Measurements from ENCODE around the gene SMIM1.

Gene SMIM1, protein sequence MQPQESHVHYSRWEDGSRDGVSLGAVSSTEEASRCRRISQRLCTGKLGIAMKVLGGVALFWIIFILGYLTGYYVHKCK

DNA sequence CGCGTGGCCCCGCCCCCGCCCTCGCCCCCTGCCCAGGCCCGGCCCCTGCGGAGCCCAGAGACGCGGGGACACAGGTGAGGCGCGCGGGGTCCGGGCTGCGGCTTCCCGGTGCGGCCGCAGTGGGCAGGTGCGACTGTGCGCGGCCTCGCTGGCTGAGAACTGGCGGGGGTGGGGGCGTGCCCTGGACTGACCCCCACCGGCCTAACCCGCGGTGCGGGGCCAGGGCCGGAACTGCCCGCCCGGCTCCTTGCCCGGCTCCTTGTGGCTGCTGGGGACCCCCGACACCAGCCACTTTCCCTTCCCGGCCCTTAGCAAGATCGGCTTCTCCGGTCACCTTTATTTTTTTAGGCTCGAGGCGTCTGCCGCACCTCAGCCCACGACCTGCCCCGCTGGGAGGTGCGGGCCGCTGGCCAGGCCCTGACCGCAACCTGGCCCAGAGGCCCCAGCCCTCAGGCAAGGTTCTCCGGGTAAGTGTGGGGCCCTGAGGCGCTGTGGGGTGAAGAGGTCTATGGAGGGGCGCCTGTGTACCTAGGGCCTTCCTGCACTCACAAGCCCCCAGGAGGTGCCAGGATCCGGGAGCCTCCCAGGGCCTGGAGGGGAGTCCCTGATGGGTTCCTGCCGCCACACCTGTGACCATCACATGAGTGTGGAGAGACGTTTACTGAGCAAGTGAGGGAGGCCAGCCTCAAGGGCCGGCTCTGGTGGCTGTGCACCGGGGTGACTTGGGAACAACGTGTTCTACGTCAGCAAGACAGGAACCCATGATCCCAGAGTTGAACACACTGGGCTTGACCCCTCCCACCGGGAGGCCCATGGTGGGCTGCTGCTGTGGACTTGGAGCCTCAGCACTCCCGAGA lies at the start of gene SMIM1:
Gene SMIM1, plus strand, starts transcription at position 35 of the 857 bp plus-strand sequence. CDS start 2,625 bp downstream, outside the sequence.
- no peak for DNase-seq (ENCODE audit: low read depth in 2 of 3, low spot score in 2 of 3)

DNA sequence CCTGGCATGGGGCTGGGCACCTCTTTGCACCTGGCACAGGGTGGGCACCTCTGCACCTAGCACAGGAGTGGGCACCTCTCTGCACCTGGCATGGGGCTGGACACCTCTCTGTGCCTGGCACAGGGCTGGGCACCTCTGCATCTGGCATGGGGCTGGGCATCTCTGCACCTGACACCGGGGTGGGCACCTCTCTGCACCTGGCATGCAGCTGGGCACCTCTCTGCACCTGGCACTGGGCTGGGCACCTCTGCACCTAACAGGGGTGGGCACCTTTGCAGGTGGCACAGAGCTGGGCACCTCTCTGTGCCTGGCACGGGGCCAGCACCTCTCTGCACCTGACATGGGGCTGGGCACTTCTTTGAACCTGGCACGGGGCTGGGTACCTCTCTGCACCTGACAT lies 49.7 kb upstream of the SMIM1 start:
- no peak for DNase-seq (ENCODE audit: low read depth in 2 of 3, low spot score in 2 of 3)

DNA sequence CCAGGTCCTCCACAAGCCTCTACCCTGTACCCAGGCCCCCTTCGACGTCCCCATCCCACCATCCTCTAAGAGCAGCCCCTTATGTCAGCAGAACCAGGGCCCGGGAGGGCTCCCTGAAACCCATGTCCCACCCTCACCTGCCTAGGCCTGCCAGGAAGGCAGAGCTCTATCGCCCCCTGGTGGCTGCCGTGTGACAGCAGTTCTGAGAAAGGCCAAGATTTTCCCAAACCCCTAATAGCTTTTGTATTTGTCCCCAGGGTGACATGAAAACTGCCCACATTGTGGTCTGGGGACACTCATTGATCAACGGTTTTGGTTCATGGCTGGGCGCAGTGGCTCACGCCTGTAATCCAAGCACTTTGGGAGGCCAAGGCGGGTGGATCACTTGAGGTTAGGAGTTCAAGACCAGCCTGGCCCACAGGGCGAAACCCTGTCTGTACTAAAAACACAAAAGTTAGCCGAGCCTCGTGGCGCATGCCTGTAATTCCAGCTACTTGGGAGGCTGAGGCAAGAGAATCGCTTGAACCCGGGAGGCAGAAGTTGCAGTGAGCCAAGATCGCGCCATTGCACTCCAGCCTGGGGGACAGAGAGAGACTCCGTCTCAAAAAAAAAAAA lies 48.0 kb upstream of the SMIM1 start:
- peak; percentile 37 to 85 (median 61) for DNase-seq (ENCODE audit: low read depth in 2 of 3, low spot score in 2 of 3)

DNA sequence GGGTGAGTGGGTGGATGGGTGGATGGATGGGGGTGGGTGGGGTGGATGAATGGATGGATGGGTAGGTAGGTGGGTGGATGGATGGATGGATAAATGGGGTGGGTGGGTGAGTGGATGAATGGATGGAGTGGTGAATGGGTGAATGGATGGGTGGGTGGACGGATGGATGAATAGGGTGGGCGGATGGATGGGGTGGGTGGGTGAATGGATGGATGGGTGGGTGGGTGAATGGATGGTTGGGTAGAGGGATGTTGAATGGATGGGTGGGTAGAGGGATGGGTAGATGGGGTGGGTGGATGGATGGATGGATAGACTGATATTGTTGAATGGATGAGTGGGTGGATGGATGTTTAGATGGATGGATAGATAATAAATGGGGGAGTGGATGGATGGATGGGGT lies 47.2 kb upstream of the SMIM1 start:
- DNase-seq (ENCODE audit: low read depth in 2 of 3, low spot score in 2 of 3), result no peak

DNA sequence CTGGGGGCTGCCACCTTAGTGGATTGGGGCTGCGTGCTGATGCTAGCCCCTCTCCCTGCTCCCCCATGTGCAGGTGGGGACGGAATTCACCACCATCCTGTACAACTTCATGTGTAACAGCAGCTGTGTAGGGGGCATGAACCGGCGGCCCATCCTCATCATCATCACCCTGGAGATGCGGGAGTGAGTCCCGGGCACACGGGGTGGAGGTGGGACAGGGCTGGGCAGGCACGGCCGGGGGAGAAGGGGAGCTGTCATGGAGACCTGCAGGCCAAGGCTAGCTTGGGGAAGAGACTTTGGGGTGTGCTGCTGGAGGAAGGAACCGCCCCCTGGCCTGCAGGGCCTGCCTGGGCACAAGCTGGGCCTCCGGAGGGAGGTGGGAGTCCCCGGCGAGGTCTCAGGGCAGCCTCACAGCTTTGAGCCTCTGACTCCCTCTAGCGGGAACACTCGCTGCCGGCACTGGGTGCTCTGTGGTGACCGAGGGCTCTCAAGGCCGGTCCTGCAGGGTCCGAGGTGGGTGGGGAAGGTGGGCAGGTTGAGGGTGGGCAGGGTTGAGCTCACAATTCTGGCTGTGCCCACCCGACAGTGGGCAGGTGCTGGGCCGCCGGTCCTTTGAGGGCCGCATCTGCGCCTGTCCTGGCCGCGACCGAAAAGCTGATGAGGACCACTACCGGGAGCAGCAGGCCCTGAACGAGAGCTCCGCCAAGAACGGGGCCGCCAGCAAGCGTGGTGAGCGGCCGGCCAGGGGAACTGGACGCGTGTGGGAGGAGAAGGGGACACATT lies 45.3 kb upstream of the SMIM1 start:
- DNase-seq (ENCODE audit: low read depth in 2 of 3, low spot score in 2 of 3), result no peak

DNA sequence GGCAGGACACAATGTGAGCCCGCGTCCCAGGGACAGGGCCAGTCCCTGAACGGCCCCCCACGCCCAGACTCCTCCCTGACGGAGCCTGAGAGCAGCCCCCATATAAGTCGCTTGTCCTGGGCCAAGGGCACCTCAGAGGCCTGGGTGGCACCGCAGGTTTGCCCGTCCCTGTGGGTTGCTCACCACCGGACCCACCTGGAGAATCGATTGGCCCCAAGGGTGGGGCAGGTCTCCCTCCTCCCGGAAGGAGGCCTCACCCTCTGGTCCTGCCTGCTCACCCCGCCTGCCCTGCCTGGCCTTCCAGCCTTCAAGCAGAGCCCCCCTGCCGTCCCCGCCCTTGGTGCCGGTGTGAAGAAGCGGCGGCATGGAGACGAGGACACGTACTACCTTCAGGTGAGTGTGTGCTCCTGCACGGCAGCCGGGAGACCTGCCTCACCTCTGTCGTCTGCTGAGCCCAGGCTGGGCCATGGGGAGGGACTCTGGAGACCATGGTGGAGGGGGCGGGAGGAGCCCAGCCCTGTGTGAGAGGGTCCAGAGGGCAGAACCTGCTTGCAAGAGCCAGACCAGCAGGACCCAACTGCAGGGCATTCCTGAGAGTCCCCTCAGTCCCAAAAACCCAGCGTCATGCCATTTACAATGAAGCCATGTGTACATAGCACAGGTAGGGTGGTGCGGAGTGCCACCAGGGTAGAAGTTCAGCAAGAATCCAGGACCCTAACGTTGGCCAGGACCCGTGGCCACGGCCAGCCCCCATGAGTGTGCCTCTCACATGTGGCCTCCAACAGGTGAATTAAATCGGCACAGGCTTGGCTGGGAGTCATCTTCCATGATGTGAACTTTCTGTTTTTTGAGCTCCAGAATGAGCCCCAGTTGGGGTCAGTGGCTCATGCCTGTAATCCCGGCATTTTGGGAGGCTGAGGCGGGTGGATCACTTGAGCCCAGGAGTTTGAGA lies 44.4 kb upstream of the SMIM1 start:
- DNase-seq (ENCODE audit: low read depth in 2 of 3, low spot score in 2 of 3), result no peak

DNA sequence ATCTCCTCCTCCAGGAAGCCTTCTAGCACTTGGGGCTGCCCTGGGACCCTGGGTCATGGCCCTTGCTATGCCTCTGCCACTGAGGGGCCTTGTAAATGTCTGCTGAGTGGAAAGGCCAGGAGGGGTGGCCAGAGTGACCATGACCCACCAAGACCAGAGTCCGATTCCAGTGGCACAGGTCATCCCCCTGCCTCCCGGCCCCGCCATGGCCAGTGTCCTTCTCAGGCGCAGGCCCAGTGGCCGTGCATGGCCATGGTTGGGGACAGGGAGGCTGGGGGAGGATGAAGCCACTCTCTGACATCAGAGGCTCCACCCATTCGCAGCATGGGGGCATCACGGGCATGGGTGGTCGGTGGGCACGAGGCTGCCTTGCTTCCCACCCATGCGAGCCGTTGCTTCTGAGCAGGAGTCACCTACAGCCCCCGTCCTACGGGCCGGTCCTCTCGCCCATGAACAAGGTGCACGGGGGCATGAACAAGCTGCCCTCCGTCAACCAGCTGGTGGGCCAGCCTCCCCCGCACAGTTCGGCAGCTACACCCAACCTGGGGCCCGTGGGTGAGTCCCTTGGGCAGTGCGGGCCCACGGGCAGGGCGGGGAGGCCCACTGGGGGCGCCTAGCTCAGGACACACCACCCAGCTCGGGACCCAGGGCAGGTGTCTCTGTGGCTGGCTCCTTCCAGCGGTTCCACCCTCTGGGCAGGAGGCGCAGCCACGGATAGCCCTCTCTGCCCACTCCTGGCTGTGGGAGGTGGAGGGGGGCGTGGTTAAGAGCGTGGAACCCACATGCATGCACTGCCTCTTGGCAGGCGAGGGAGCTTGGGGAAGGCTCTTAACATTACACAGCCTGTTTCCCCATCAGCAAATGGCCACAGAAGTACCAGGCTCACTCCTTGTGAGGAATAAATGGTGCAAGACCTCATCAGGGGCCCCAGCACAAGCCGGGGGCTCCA lies 42.7 kb upstream of the SMIM1 start:
- no peak for DNase-seq (ENCODE audit: low read depth in 2 of 3, low spot score in 2 of 3)

DNA sequence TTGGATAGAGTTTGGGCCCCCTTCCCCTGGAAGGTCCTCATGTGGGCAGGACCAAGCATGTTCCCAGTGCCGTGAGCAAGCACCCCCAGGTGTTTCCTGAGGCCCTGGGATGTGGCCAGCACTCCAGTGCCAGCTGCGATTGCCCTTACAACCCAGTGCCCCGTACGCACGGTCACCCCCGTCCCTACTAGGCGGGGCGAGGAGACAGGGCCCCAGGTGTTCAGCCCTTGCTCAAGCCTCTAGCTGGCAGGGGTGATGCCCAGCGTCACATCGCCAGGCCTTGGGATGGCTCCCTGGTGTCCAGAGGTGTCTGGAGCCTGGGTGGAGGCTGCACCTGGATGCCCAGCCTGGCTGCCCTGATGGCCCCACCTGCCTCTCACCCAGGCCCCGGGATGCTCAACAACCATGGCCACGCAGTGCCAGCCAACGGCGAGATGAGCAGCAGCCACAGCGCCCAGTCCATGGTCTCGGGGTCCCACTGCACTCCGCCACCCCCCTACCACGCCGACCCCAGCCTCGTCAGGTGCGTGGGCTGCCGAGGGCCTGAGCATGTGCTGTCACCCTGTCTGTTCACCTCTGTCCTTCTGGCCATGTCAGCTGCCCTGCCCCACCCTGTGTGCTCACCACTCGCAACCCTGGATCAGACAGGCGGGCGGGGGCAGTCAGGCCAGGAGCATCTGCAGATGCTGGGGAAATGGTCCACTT lies 41.9 kb upstream of the SMIM1 start:
- DNase-seq (ENCODE audit: low read depth in 2 of 3, low spot score in 2 of 3), result no peak

DNA sequence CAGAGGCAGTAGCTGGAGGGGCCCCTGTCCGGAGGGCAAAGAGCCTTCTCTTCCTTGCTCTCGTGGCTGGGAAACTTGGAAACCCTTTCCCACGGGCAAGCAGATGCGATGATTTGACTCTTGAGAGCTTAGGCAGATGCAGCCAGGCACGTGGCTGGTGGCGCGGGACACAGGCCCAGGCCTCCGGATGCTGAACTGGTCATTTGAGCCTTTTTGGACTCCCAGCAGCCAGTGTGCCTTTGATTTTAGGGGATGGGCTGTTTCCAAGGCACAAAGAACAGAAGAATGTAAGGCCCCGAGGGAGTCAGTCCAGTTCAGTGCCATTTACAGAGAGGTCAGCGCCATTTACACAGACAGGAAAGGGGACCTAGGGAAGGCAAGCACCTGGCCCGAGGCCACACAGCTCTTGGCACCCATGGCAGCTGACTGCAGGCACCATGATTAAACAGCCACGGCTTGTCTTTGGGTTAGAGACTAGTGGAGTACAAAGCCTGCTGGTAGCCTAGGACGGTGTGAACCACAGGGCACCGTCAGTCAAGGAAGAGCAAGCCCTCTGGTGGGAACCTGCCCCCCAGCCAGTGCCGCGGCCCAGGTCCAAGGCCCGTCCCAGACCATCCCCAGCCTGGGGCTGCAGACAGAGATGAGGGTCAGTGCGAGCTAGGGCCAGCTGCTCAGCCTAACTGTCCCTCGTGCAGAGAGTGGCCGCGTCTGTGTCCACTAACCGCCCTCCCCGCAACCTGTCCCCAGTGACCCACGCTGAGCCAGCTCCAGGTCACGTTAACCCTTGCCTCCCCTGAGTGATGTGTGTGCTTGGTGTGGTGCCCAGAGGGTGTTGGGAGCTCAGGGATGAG lies 40.7 kb upstream of the SMIM1 start:
- DNase-seq (ENCODE audit: low read depth in 2 of 3, low spot score in 2 of 3), result no peak

DNA sequence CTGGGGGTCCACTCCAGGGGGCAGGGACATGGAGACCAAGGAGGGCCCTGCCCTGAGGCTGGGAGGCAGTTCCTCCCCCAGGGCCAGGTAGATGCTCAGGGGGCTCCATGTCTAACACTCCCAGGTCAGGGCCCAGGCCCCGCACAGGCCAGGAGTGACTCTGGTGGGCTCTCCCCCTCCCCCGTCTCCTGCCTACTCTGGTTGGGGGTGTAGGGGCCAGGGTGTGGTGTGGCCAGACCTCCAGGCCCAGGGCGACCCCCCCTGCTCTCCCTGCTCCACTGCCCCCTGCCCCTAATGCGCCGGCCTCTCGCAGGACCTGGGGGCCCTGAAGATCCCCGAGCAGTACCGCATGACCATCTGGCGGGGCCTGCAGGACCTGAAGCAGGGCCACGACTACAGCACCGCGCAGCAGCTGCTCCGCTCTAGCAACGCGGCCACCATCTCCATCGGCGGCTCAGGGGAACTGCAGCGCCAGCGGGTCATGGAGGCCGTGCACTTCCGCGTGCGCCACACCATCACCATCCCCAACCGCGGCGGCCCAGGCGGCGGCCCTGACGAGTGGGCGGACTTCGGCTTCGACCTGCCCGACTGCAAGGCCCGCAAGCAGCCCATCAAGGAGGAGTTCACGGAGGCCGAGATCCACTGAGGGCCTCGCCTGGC lies 40.0 kb upstream of the SMIM1 start:
- no peak for DNase-seq (ENCODE audit: low read depth in 2 of 3, low spot score in 2 of 3)

DNA sequence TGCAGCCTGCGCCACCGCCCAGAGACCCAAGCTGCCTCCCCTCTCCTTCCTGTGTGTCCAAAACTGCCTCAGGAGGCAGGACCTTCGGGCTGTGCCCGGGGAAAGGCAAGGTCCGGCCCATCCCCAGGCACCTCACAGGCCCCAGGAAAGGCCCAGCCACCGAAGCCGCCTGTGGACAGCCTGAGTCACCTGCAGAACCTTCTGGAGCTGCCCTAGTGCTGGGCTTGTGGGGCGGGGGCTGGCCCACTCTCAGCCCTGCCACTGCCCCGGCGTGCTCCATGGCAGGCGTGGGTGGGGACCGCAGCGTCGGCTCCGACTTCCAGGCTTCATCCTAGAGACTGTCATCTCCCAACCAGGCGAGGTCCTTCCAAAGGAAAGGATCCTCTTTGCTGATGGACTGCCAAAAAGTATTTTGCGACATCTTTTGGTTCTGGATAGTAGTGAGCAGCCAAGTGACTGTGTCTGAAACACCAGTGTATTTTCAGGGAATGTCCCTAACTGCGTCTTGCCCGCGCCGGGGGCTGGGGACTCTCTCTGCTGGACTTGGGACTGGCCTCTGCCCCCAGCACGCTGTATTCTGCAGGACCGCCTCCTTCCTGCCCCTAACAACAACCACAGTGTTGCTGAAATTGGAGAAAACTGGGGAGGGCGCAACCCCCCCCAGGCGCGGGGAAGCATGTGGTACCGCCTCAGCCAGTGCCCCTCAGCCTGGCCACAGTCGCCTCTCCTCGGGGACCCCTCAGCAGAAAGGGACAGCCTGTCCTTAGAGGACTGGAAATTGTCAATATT lies 39.3 kb upstream of the SMIM1 start:
- no peak for DNase-seq (ENCODE audit: low read depth in 2 of 3, low spot score in 2 of 3)

DNA sequence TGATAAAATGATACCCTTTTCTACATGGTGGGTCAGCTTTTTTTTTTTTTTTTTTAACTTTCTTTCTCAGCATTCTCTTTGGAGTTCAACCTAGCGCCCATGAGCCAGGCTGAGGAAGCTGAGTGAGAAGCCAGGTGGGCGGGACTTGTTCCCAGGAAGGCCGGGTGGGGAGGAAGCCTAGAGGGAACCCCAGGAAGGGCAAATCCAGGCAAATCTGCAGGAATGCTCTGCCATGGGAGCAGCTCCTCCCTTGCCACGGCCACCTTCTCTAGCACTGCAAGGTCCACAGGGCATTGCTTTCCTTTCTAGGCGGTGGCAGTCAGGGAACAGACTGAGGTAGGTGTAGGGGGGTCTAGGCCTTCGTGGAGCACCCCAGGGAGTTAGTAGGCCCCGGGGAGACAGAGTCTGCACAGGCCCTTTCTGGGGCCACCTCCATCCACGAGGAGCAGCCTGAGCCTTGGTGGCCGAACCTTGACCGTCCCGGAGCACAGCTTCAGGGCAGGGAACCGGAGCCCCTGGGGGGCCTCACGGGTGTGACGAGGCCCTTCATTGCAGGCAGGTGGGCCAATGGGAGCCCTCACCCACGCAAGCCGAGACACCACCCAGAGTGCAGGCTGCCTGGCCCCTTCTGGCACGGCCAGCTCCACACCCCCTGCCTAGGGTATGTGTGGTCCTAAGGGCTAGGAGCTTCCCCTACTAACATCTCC lies 38.5 kb upstream of the SMIM1 start:
- no peak for DNase-seq (ENCODE audit: low read depth in 2 of 3, low spot score in 2 of 3)

DNA sequence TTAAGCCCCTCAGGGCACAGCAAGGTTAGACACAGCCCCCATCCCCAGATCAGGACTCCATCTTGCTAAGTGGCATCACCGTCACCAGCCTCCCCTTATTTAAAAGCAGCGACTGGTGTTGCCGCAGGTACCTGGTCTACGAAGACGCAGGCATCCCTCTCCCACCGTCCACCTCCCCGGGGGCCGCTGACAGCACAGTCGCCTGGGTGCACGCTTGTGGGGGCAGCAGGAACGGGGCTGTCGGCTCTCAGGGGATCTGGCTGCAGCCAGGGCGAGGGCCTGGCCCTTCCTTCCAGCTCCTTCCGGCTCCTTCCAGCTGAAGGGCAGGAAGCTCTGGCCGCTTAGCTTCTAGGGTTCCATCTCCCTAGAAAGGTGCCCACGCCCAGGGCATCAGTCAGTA lies 37.9 kb upstream of the SMIM1 start:
- DNase-seq (ENCODE audit: low read depth in 2 of 3, low spot score in 2 of 3), result no peak

DNA sequence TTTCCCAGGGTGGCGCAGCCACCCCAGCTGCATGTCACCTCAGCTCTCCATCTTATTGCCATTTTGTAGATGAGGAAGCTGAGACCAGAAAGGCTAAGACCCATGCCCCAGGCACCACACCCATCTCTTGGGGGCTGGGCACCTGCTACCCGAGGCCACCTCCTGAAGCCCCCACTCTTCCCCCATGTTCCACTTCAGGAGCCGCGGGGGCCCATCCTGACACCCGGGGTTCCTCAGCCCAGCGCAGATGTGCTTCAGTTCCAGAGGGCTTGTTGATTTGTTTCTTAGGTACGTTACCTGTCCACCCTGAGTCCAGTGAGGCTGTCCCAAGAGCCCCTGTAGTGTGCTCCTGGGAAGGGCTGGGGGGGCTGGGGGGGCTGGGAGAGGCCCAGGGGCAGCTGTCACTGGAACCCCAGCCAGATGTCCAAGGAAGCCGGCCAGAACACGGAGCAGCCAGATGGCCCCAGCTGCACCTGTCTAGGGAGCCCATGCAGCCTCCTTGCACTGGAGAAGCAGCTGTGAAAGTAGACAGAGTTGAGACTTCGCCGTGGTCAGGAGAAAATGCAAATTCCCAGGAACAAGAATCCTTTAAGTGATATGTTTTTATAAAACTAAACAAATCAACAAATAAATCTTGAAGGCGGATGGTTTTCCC lies 37.4 kb upstream of the SMIM1 start:
- no peak for DNase-seq (ENCODE audit: low read depth in 2 of 3, low spot score in 2 of 3)

DNA sequence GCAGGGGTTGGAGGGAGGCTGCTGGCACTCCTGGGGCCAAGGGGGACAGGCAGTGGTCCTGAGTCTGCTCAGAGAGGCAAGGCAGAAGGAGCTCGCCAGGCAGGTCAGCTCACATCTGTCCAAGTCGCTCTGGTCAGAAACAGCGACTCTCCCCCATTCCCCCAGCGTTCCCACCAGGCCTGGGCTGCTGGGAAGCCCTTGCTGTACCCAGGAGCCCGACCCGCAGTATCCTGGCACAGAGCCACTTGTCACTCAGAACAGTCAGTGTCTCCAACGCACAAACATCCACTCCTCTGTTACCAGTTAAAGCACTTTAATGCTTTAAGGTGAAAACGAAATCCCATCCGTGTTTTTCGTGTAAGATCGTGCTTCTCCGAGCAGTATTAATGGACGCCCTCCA lies 36.9 kb upstream of the SMIM1 start:
- no peak for DNase-seq (ENCODE audit: low read depth in 2 of 3, low spot score in 2 of 3)
